Measurements from ENCODE around the gene KIF7. TPM values are rescaled to one million over a fixed set of nuclear protein-coding genes. Genes with fewer than 3 reads are reported as not detected.
"Not testable (repeated sequence)": the region's sequence is repeated elsewhere in the genome, so short reads cannot be mapped to it uniquely, and the experiment has no call there.

Gene KIF7, protein sequence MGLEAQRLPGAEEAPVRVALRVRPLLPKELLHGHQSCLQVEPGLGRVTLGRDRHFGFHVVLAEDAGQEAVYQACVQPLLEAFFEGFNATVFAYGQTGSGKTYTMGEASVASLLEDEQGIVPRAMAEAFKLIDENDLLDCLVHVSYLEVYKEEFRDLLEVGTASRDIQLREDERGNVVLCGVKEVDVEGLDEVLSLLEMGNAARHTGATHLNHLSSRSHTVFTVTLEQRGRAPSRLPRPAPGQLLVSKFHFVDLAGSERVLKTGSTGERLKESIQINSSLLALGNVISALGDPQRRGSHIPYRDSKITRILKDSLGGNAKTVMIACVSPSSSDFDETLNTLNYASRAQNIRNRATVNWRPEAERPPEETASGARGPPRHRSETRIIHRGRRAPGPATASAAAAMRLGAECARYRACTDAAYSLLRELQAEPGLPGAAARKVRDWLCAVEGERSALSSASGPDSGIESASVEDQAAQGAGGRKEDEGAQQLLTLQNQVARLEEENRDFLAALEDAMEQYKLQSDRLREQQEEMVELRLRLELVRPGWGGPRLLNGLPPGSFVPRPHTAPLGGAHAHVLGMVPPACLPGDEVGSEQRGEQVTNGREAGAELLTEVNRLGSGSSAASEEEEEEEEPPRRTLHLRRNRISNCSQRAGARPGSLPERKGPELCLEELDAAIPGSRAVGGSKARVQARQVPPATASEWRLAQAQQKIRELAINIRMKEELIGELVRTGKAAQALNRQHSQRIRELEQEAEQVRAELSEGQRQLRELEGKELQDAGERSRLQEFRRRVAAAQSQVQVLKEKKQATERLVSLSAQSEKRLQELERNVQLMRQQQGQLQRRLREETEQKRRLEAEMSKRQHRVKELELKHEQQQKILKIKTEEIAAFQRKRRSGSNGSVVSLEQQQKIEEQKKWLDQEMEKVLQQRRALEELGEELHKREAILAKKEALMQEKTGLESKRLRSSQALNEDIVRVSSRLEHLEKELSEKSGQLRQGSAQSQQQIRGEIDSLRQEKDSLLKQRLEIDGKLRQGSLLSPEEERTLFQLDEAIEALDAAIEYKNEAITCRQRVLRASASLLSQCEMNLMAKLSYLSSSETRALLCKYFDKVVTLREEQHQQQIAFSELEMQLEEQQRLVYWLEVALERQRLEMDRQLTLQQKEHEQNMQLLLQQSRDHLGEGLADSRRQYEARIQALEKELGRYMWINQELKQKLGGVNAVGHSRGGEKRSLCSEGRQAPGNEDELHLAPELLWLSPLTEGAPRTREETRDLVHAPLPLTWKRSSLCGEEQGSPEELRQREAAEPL (N-terminal part only)
- 1.9 TPM in 2 replicates for total RNA-seq

DNA sequence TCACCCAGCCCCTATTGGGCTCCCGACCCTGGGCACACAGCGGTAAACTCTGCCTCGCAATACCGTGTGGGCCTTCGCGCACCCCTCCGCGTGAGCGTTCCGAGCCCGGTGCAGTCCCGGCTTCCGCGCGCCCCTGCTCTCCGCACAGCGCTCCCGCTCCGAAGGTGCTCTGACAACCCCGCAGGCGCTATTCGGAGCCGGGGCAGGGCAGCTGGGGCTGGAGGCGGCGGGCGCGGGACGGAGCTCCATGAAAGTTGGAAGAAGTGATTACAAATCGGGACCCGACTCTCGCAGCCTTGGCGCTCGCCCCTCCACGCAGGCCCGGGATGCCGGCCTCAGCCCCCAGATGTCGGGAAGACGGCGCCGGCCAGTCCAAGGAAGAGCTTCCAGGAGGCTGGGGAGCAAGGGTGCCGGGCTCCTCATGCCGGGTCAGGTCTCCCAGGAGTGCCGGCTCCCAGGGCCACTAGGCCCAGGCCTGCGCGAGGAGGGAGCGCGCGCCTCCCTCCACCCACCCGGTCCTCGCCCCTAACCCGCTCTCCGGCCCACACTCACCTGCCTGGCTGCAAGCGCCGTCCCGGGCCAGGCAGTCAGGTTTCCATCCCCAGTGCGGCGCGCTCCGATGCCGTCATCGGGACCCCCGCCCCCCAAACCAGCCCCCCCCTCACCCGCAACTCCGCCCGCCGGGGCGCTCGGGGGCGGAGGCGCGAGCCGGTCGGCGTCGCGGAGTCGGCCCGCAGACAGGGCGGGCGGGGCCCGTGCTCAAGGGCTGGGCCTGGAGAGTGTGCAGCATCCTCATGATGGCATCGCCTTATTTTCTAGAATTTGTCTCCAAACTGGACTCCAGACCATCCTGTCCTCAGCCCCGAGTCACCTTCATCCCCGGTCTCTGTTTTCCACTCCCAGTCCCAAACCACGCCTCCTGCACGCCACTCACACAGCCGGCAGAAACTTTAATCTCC lies at the start of gene KIF7:
Gene KIF7 (minus strand): TSS at position 621 of the 959 bp plus-strand sequence. CDS start 2,537 bp downstream, outside the sequence.
- Mint-ChIP-seq H3K36me3 (ENCODE audit: low read depth) (peaks cover 2% of the 10 kb centered on the region), H3K4me1 (peaks cover 15% of the 10 kb centered on the region), H3K9me3 (no peaks in the 10 kb centered on the region), H3K27me3 (peaks cover 48% of the 10 kb centered on the region), H3K4me3 (peak within 1 kb of the TSS; percentile 82), H3K27ac (peak within 1 kb of the TSS; percentile 11)
- intact Hi-C loops (cut with micrococcal nuclease), result no loop called here
- peak; percentile 70 for DNase-seq

GRCh38 chr15:89704411-89704810 lies 49.1 kb upstream of the KIF7 start:
- no peaks in the 10 kb centered on the region for H3K36me3 Mint-ChIP-seq (ENCODE audit: low read depth)
- no peak overlapping the region for H3K4me3 Mint-ChIP-seq
- H3K27me3 Mint-ChIP-seq, result peaks cover 36% of the 10 kb centered on the region
- no peaks in the 10 kb centered on the region for H3K9me3 Mint-ChIP-seq
- no peak overlapping the region for H3K27ac Mint-ChIP-seq
- no peak for DNase-seq
- no peaks in the 10 kb centered on the region for H3K4me1 Mint-ChIP-seq
- intact Hi-C loops (cut with micrococcal nuclease), result no loop called here

- intact Hi-C loops (cut with micrococcal nuclease), result no loop called here
- Mint-ChIP-seq H3K27me3 (peaks cover 25% of the 10 kb centered on the region), H3K4me3 (no peak overlapping the region)
Observed at GRCh38 chr15:89695198-89695597, 39.9 kb upstream of the KIF7 start.

DNA sequence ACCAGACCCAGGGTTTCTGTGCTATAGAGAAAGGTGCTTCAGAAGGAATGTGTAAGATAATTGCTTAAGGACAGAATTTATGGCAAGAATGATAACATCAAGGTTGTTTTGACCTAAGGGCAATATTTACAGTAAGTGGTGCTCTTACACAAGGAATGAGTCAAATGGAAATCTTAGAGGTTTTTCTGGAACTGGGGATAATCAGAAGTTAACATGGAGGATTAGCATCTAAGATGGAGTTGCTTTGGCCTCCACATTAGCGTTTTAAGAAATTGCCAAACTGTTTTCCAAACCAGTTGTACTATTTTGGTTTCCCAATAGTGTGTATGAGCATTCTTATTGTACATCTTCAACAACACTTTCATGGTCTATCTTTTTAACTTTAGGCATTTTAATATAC lies 38.4 kb upstream of the KIF7 start:
- H3K4me3 Mint-ChIP-seq, result no peak overlapping the region
- H3K27ac Mint-ChIP-seq, result no peak overlapping the region
- H3K27me3 Mint-ChIP-seq, result peaks cover 19% of the 10 kb centered on the region
- H3K9me3 Mint-ChIP-seq, result no peaks in the 10 kb centered on the region
- no peaks in the 10 kb centered on the region for H3K36me3 Mint-ChIP-seq (ENCODE audit: low read depth)
- intact Hi-C loops (cut with micrococcal nuclease), result no loop called here
- DNase-seq, result no peak
- peaks cover 7% of the 10 kb centered on the region for H3K4me1 Mint-ChIP-seq

More at GRCh38 chr15:89695198-89695597, 39.9 kb upstream of the KIF7 start:
- Mint-ChIP-seq H3K9me3 (no peaks in the 10 kb centered on the region), H3K36me3 (ENCODE audit: low read depth) (no peaks in the 10 kb centered on the region), H3K27ac (no peak overlapping the region), H3K4me1 (peaks cover 4% of the 10 kb centered on the region)
- DNase-seq, result no peak

- DNase-seq, result no peak
- no peaks in the 10 kb centered on the region for H3K36me3 Mint-ChIP-seq (ENCODE audit: low read depth)
- peaks cover 19% of the 10 kb centered on the region for H3K27me3 Mint-ChIP-seq
- H3K27ac Mint-ChIP-seq, result no peak overlapping the region
- H3K4me1 Mint-ChIP-seq, result peaks cover 7% of the 10 kb centered on the region
- H3K9me3 Mint-ChIP-seq, result no peaks in the 10 kb centered on the region
- intact Hi-C loops (cut with micrococcal nuclease), result no loop called here
- H3K4me3 Mint-ChIP-seq, result no peak overlapping the region
Observed at GRCh38 chr15:89693091-89693490, 37.8 kb upstream of the KIF7 start.

DNA sequence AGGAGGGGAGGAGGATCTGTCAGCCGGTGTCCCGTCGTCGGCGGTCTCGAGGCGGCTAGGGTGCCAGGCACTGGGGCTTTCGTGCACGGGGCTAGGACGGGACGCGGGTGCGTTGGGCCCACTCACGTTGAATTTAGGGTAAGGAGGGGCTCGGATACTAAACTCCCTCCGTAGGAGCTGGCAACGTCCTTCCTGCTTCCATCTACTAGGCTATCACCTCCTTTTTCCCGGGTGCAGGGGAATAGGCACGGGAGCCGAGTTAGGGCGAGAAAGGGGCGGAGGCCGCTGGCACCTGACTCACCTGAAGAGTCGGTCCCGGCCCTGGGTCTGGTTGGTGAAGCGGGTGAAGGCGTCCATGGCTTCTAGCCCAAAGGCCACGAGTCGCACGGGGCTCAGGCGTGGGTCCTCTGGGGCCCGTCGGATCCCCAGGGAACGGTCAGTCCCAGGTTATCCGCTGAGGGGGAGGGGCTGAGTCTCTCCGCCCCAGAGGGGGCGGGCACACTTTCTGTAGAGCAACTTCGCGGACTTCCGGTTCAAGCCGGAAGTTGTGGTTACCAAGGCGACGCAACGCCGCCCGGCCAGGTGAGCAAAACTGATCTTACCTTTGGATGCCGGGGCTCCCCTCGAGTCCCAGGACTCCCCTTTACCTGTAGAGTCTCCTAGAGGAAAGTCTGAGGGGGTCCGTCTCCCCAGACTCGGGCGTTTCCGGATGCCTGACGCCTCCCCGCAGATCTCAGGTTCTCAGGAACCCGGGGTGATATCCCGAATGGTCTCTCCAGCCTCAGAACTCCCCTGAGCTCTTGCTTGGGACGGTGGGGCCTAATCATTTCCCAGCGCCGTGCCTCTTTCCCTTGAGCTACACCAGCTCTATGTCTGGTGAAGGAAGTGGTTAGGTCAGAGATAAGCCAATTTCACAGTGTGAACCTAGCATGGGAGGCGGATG lies 35.3 kb upstream of the KIF7 start, which contains the start of the genes PEX11A and WDR93:
Gene PEX11A (minus strand): TSS at position 479 of the 943 bp plus-strand sequence. CDS start 122 bp downstream, at position 357.
Gene WDR93 (plus strand): TSS at position 536 of the 943 bp plus-strand sequence. CDS start 10,936 bp downstream, outside the sequence.
- peak within 1 kb of the TSS; percentile 80 for H3K27ac Mint-ChIP-seq
- H3K9me3 Mint-ChIP-seq, result no peaks in the 10 kb centered on the region
- peak within 1 kb of the TSS; percentile 89 for H3K4me3 Mint-ChIP-seq
- intact Hi-C loops (cut with micrococcal nuclease), result no loop called here
- H3K4me1 Mint-ChIP-seq, result peaks cover 7% of the 10 kb centered on the region
- peaks cover 15% of the 10 kb centered on the region for H3K27me3 Mint-ChIP-seq
- no peaks in the 10 kb centered on the region for H3K36me3 Mint-ChIP-seq (ENCODE audit: low read depth)
- DNase-seq, result peak; percentile 93

DNA sequence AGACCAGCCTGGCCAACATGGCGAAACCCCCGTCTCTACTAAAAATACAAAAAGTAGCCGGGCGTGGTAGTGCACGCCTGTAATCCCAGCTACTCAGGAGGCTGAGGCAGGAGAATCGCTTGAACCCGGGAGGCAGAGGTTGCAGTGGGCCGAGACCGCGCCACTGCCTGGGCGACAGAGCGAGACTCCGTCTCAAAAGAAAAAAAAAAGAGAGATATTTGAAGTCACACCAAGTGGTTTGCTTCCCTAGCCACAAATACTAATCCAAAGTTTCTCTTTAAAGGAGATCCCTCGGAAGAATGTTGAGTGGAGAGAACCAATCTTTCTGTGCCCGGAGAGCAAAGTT lies 34.6 kb upstream of the KIF7 start:
- H3K27me3 Mint-ChIP-seq; H3K4me1 Mint-ChIP-seq; H3K36me3 Mint-ChIP-seq (ENCODE audit: low read depth); H3K9me3 Mint-ChIP-seq; DNase-seq; intact Hi-C loops (cut with micrococcal nuclease); H3K27ac Mint-ChIP-seq: not testable (repeated sequence)
- peak overlapping the region; percentile 89 for H3K4me3 Mint-ChIP-seq

DNA sequence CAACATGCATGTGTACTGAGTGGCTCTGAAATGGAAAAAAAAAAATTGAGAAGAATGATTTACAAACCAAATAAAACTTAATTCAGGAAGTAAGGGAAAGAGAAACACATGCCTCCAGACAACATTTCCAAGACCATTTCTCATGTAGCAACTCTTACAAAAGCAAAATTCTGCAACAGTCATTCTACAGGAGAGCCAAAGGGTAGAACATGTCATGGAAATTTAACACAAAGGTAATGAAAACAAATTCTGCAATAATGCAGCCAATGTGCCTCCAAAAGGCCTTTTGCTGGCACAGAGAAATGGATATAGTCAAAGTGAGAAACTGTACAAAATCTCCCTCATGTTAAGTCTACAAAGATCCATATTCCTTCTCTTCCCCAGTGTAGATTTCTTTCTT lies 31.3 kb upstream of the KIF7 start:
- no peak overlapping the region for H3K4me3 Mint-ChIP-seq
- H3K27me3 Mint-ChIP-seq, result peaks cover 6% of the 10 kb centered on the region
- H3K36me3 Mint-ChIP-seq (ENCODE audit: low read depth), result no peaks in the 10 kb centered on the region
- no peak for DNase-seq
- no peaks in the 10 kb centered on the region for H3K9me3 Mint-ChIP-seq
- peaks cover 7% of the 10 kb centered on the region for H3K4me1 Mint-ChIP-seq
- no peak overlapping the region for H3K27ac Mint-ChIP-seq
- intact Hi-C loops (cut with micrococcal nuclease), result no loop called here

GRCh38 chr15:89685995-89686394 lies 30.7 kb upstream of the KIF7 start:
- intact Hi-C loops (cut with micrococcal nuclease), result no loop called here
- peaks cover 6% of the 10 kb centered on the region for H3K27me3 Mint-ChIP-seq
- no peak overlapping the region for H3K27ac Mint-ChIP-seq
- H3K4me1 Mint-ChIP-seq, result peaks cover 6% of the 10 kb centered on the region
- no peak for DNase-seq
- H3K9me3 Mint-ChIP-seq, result no peaks in the 10 kb centered on the region
- no peaks in the 10 kb centered on the region for H3K36me3 Mint-ChIP-seq (ENCODE audit: low read depth)
- no peak overlapping the region for H3K4me3 Mint-ChIP-seq

DNA sequence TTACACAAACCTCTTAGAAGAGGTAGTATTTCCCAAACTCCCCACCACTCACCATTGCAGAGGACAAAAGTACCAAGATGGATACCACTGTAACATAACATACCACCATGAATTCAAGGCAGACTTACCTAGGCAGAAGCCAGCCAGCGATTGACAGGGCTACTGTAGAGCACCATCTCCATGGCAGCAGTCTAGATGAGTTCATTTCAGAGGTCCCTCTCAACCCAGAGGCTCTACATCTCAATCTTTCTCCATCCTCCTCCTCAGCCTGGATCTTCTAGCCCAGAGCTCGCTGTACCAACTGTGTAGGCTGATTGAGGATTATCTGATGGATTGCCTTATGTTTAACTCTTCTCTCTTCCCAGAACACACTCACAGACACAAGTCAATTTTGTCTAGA lies 25.9 kb upstream of the KIF7 start:
- H3K36me3 Mint-ChIP-seq (ENCODE audit: low read depth), result no peaks in the 10 kb centered on the region
- H3K27ac Mint-ChIP-seq, result no peak overlapping the region
- peaks cover 10% of the 10 kb centered on the region for H3K27me3 Mint-ChIP-seq

DNA sequence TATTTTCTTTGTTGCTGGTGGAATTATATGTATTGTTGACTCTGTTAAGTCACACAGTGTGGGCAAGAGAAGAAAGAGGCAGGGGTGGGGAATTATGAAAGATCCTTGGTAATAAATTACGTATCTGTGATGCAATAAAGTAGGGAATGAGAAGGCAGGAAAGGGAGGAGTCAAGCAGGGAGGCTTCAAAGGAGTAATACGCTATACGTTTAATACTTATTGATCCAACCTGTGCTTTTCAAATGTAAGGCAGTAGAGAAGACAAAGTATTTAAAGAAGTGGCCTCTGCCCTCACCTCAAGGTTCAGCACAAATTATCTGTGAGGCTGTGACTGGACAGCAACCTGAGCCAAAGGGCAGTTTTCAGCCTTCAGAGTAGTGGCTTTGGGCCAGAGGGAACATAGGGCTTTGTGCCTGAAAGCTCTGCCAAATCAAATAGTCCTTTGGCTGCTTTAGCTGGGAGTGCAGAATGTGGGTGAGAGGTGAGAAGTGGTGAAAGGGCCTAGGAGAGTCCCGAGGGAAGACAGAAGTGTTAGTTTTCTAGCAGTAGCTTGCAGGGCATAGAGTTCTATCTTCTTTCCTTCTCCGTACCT lies 25.1 kb upstream of the KIF7 start:
- intact Hi-C loops (cut with micrococcal nuclease), result no loop called here
- H3K4me1 Mint-ChIP-seq, result no peaks in the 10 kb centered on the region
- no peak overlapping the region for H3K4me3 Mint-ChIP-seq
- no peak overlapping the region for H3K27ac Mint-ChIP-seq
- H3K27me3 Mint-ChIP-seq, result peaks cover 10% of the 10 kb centered on the region
- no peaks in the 10 kb centered on the region for H3K9me3 Mint-ChIP-seq
- no peaks in the 10 kb centered on the region for H3K36me3 Mint-ChIP-seq (ENCODE audit: low read depth)
- no peak for DNase-seq

More for the DNA sequence above, 25.9 kb upstream of the KIF7 start:
- Mint-ChIP-seq H3K9me3 (no peaks in the 10 kb centered on the region), H3K4me1 (no peaks in the 10 kb centered on the region), H3K4me3 (no peak overlapping the region)
- DNase-seq, result no peak
- intact Hi-C loops (cut with micrococcal nuclease), result no loop called here
